HG03460 (cell line): ENCODE results near the gene CNTNAP5.

ENCODE experiments used
- ATAC-seq: cut with Tn5 transposase; IDR thresholded peaks from one replicate; pipeline ENCODE4 v1.9.1; 2021; ENCODE audit not compliant: unreplicated experiment

The CNTNAP5 gene

DNA sequence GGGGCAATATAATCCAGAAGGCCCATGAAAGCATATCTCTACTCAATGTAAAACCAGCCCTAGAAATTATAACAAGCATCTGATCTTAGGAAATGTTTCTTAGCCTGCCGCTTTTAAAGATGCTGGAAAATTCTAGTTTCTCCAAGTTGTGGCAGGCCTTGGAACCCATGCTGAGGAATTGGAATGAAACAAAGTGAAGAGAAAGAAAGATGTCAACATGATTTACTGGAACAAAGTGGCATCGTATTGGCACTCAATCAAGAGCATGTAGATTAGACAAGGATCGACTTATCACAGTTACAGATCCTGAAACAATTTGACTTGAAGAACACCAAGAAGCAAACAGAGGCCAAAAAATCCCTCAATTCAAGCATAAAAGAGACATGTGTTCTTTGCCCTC is 28.7 kb downstream of the CNTNAP5 start:
- no peak for ATAC-seq

DNA sequence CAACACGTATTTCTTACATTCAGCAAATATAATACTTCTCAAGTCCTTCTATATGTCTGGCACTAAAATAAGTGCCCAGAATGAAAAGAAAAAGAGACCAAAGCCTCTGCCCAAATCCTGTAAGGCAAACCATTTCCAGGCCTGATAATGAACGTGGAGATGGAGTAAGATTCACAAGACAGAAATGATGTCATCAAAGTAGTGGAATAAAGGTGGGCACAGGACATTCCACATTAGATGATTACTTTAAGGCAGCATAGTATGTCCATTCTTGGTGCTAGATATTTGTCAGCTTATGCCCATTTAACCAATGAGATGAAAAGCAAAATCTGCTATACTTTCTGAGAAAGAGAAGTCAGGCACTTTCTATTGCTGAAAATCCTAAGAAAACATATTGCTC is 38.5 kb downstream of the CNTNAP5 start:
- no peak for ATAC-seq

DNA sequence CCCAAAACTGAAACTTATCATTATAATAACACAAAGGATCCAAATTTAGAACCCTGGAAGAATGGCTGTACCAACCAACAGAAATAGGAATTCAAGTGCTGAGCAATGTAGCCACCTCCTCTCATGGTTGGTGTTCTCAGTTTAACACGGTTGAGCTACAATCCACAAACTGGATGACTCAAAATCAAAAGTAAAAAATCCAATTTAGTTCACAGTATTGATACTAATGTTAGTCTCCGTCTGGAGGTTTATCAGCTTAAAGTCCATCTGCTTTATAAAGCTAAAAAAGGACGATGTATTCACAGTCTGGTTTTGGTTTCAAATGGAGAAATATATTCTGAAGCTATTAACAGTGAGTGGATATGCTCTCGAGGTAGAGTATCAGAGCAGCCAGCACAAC is 40.5 kb downstream of the CNTNAP5 start:
- ATAC-seq: no peak

DNA sequence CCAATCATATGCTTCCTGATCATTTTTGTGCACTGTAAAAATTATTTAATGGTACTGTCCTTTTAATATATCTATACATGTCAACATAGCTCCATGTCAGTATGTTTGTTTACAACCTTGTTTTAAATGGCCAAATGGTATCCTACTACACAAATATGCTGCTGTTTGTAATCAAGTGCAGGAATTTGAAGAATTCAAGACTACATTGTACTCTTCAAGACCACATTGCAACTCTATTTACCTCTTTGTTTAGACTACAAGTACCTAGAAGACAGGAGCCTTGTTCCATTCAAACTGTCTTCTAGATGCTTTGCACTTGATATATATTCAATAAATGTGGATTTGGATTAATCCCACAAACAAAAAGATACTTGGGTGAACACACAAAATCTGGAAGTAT is 41.7 kb downstream of the CNTNAP5 start:
- no peak for ATAC-seq

DNA sequence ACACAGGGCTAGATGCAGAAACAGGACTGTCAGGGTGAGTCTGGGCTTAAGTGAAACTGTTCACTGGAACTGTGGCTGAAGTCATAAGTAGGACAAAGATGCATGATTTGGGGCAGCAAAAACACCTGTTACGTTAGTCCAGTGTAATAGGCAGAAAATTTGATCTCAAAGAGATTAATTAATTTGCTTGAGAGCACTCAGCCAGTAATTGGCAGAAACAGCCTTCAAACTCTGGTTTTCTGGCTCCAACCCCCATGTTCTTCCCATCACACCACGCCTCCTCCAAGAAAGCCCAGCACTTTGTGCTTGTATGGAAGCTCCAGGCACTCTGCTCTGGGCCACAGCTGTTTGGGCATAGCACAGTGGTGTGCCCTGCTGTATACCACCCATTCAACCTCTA is 54.0 kb downstream of the CNTNAP5 start:
- ATAC-seq: no peak

DNA sequence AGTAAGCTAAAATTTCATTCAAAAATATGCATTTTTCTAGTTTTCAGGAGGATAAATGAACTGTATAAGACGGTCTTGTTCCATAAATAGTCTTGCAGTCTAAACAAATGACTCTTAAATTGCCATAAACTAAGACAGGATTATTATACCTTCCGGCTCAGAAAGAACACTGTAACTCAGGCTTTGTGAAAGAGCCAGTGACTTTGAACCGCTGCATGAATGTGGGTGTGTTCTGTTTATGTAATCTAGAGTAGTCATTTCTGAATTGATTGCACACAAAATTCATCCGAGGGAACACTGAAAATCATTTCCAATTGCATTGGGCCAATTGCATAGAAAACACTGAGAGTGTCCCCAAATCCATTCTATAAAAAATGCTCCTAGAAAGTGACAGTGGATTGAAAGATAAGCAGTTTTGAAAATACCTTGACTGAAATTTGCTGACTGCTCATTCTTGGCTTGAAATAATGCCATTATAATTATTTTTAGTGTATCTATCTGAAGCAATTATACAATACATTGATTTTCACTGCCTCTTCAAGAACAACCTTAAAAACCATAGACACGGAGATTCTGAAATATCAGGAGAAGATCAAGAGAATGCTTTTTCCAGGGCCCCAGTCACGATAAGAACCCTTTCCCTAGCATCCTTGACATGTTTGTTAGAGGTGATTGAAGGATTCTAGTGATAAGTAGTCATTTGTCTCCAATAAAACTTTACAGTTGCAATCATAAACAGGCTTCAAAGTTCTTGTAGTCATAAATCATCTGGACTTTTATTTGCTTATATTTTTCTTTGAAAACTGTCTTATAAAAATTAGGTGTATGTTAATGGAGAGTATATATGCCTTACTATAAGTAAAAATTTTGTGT is 55.4 kb downstream of the CNTNAP5 start:
- no peak for ATAC-seq

DNA sequence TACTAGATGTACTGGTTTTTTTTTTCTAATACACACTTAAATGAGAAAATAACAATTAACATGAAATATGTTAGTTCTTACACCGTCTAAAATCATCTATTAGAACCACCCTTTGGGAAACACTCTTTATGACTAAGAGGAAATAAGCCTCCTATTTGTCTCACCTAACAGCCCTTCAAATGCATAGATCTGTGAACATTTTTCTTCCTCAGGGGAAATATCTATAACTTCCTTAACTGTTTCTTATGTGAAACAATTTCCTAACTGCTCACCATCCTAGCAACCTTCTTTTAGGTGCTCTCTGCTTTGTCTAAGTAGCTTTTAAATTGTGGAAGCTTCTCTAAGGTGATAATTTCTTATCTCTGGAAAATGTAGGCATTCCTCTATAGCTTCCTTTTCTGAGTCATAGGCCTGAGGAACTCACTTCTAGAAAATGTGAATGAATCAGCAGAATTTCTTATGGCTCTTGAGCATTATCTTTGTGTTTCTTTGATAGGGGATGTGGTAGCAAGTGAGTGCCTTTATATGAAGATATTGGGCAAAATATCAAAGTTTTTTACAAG is 56.1 kb downstream of the CNTNAP5 start:
- ATAC-seq: no peak

DNA sequence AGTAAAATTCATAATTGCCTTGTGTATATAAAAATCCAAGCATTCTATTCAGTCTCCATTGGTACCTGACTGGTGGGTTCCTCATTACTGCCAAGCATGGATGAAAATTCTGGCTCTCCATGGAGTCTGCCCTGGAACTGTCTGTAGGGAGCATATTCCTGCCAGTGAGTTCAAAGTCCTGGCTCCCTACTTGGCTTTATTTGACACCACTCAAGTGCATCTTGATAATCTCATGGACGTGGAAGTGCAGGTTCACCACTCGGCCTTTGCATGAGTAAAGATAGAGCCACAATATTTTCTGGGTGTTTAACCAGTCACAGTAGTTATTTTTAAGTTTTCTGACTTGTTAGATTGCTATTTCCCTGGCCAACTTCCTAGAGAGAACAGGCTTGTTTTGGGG is 63.5 kb downstream of the CNTNAP5 start:
- no peak for ATAC-seq

DNA sequence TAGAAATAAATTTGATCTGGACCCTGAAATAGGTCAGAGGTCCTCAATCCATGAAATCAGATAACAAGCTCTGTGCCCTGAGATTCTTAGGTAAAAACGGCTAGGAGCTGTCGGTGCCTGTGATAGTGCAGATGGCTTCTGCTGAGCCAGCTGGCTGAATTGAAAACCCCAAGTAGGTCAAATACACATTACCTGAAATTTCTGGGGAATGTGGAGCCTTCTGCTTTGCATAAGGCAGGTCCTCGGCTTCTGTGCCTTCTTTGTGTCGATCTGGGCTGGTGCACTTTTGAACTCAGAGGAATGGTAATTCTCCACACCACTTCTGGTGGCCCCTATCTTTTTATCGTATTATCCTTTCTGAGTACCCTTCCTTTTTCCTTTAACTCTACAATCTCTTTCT is 66.6 kb downstream of the CNTNAP5 start:
- ATAC-seq: no peak

DNA sequence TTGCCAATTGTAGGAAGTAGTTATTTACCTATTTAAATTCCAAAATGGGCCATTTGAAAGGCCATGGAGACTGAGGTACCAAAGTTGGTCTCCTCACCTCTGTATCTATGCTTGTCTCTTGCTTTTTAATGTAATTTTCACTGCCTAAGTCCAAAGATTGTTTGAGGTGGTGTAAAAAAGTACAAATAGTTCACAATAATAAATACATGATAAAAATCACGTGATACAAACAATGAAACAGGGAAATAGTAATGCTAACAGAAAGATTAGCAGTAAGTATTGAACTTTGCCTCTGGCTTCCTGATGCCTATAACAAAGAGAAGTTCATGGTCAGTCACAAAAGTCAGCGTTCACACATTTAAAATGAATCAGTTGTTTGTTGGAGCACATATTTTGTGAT is 67.6 kb downstream of the CNTNAP5 start:
- no peak for ATAC-seq

DNA sequence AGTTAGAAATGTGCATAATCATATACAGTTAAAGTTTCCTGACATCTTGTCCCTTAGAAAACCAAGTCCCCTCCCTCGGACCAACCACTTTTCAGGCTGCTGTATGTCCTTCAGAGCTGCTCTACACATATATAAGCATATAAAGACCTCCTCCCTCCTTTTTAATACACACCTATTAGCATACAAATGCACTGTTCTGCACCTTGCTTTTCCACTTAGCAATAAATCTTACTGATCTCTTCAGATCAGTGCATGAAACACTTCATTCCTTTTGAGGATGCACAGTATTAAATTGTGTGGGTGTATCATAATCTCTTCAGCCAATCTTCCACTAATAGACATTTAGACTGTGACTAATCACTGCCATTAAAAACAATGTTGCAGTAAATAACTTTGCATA is 79.8 kb downstream of the CNTNAP5 start:
- no peak for ATAC-seq

DNA sequence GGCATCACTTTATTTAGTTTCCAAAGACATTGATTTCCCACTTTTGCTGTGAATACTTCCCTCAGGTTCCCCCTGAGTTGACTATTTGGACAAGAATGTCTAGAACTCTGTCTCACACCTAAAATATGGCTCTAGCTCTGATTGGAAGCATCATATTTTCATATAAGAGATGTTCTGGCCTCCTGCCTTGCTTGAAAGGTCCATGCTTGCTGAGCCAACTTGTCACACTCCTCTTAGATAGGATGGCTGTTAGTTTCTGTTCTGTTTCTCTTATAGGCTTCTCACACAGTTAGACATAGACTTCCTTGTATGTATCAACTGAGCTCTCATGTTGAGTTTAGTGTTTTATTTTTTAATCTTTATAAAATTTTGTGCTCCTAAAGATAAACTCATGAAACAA is 87.1 kb downstream of the CNTNAP5 start:
- no peak for ATAC-seq

DNA sequence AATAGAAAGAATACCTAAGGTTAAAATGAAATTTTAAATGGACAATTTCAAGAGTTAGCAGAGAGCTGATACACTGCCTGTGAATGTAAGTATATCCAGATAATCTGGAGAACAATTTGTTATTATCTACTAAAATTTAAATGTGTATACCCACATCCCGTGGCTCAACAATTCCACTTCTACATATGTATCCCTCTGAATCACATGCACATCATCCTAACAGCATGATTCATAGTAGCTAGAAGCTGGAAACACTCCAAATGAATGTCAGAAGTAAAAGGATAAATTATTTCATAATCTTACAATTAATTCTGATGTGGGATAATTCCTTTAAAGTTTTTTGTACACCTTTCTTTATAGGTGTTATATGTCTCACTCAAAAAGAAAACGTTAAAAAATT is 87.9 kb downstream of the CNTNAP5 start:
- no peak for ATAC-seq

DNA sequence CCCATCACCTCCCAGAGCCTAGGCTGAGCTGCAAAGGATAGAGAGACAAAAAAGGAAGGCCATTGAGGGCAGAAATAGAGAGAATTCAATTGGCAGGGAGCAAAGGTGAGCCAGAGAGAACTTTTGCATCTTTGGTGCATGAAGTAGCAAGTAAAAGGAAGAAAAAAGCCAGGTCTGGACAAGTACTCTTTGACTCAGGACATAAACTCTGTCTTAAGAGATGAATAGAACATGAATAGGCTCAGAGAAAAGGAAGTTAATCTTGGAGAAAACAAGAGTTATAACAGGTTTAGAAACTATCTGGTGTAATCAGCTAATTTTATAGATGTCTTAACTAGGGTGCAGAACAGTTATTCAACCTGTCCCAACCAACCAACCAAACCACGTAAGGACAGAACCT is 95.2 kb downstream of the CNTNAP5 start:
- ATAC-seq: no peak

DNA sequence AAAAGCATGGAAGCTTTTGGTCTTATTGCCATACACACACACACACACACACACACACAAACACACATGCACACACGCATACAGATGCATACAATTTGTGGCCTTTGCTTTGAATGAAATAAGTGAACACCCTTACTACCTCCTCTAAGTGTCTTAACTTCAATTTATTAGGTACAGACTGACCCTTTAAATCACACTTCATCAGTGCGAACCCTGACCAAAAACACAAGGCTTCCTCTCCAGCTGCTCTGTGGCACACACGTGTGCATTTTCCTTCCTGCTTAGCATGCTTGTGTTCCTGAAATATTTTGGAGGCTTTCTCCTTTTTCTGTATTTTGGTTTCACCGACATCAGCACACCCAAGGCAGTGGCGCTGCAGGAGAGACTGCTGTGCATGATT is 96.0 kb downstream of the CNTNAP5 start:
- ATAC-seq: no peak

DNA sequence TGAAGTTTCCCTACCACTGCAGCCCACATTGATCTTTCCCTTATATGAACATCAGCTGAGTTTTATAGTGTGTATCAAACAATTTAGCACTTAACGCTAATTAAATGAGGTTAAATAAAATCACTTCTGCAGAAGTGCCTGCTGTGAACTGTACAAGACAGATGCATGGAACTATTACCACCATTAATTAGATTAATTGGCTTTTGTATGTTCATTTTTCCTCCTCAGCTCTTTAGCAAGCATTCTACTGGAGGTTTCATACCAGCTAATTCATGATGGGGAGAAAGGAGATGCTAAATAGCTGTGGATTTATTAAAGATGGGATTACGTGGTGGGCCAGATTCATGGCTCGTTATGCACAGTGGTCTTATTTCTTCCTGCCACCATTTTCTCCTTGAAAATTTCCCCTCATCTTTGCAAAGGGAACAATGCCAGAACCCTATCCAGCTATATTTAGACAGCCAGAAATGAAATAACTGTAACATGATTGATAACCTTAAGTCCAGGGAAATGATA is 96.7 kb downstream of the CNTNAP5 start:
- ATAC-seq: no peak

DNA sequence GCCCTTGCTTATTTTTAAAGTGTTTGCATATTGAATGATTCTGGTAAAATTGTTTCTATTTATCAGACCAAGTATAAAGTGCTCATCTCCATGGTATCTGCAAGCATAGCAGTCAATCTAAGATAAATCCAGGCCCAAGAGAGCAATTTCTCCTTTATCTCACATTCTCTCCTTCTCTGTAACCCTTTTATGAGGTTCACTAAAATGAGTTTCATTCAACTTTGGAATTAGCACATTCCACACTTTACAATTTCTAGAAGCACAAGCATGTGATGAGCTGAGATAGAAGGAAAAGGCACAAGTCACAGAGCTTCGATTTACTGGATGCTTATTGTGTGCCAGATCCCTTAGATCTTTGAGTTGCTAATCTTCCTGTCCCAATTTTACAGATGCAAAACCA is 97.3 kb downstream of the CNTNAP5 start:
- no peak for ATAC-seq

DNA sequence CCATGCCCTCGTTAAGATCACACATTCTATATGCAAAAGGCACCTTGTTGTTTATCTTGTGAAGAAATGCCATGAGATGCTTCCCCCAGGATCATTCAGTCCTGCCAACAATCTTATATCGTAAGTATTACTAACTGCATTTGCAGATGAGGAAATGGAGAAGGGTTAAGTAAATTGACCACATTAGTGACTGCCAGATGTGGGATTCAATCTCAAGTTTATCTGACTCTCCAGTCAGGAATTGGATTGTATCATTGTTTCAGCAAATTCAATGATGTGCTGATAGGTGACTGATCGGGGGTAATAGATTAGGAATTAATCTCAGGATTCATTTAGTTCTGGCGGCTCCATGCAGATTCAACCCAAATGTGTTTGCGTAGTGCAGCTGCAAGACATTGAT is 106.2 kb downstream of the CNTNAP5 start:
- no peak for ATAC-seq

DNA sequence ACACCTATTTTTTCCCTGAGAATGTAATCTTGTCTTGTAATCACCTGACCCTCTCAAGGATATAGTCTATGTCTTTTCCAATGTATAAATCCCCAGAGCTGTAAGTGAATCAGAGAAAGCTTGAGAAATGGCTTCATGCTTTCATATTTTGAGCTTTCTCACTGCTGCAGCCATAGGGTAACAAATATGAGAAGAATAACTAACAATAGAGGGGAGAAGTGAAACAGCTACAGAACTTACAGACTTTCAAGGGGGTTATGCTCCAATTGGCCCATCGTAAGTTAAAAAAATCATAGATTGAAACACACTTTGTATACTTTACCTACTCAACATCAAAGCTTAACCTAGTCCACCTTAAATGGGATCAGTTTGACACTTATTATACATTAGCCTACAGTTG is 111.0 kb downstream of the CNTNAP5 start:
- no peak for ATAC-seq

DNA sequence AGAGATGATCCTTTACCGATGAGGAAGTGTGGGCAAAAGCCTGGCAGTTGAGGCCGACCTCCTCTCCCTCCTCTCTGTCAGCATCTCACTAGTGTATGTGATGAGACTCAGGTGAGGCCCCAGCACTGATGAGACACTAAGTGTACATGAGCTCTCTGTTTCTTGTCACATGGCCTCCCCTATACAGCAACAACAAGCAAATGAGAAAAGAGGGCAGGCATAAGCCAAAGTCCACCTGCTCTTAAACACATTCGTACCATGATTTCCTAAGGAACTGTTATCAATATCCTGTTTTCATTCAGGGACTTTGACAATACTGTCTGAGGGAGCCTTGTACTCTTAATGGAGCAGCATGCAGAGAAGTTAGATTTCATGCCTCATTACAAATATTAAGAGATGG is 113.0 kb downstream of the CNTNAP5 start:
- ATAC-seq: no peak

DNA sequence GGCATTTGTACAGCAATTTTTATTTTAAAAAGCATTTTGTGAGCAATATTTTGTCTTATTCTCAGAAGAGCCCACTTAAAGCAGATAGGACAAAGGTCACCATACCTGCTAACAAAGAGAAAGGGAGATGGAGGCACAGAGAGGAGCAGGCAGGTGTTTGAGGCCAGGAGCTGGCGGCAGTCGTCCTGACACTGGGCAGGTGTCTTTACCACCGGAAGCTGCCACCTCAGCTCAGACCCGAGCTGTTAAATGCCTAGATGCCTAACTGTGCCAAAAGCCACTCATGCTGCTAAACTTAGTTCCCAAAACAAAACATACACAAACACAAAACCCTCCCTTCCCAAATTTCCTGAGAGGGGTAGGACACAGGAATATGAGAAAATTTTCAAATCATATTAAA is 120.9 kb downstream of the CNTNAP5 start:
- ATAC-seq: no peak

DNA sequence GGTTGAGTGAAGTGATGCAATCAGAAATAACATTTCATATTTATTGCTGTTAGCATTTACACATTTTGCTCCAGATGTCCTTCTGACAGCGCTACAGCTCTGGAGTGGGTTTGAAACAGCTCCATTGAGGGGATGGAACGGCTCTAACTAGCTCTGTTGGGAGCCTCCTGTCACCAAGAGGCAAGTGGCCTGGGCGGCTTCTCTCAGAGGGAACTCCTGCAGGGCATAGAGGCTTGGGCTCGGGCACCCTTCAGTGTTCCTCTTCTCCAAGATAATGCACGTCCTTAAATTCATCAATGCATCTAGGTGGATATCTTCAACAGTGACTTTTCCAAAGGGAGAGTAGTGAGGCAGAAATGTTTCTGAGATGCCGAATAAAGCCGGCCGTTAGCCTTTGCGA is 122.5 kb downstream of the CNTNAP5 start:
- ATAC-seq: no peak

DNA sequence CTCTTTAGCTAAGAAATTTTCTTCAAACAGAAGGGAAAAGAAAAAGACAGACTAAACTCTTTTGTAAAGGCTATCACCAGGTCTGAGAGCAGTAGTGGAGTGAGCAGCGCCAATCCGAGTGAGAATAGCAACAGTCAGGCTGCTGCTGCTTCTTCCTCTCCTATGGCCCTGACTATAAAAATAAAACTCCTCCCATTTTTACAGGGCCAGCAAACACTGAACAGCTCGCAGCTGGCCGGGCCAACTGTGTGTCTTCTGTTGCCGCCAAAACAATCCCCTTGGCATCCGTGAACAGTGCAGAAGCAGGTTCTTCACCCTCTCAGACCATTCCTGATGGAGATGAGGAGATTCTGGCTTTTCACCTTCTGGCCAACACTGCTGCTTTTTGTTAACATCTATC is 124.5 kb downstream of the CNTNAP5 start:
- no peak for ATAC-seq
